Ovary (tissue), 9 donors: ENCODE data around the gene ADAMTS10. TPM values are rescaled to one million over a fixed set of nuclear protein-coding genes. Genes with fewer than 3 reads are reported as not detected.

ENCODE experiments used
- DNase-seq, 5 donors: peaks; one replicate each; pipeline ENCODE4 v3.0.0-alpha.2; 2019 to 2020
- H3K27ac ChIP-seq, 2 donors: fragments of 200-600 bp; one replicate each; pipeline versions ENCODE4 v1.5.1 to v1.8.0; 2019 to 2022
- H3K27me3 ChIP-seq: fragments of 200-600 bp; one replicate; pipeline ENCODE4 v1.8.0; 2022
- H3K36me3 ChIP-seq: fragments of 200-600 bp; sonication (generic); one replicate; pipeline ENCODE4 v1.5.1; 2019
- H3K4me1 ChIP-seq: one replicate; pipeline ENCODE4 v1.8.1; 2013; ENCODE audit warnings: mild to moderate bottlenecking, moderate library complexity; ENCODE audit not compliant: insufficient read depth
- H3K4me3 ChIP-seq: fragments of 200-600 bp; sonication (generic); one replicate; pipeline ENCODE4 v1.5.1; 2017
- H3K9me3 ChIP-seq, 2 donors: fragments of 200-600 bp in 1 of 2; sonication (generic) in 1 of 2; one replicate each; pipeline versions ENCODE4 v1.5.1 to v1.8.1; 2013 to 2019; ENCODE audit warnings: mild to moderate bottlenecking in 1 of 2, moderate library complexity in 1 of 2
- CTCF ChIP-seq, 3 donors: fragments of 450-650 bp in 2 of 3; fragments of 200-600 bp in 1 of 3; IDR thresholded peaks; one replicate each; pipeline versions ENCODE4 v1.5.1 to v1.8.0; 2016 to 2022; ENCODE audit warnings: antibody characterized with exemption in 3 of 3, mild to moderate bottlenecking in 1 of 3
- EP300 ChIP-seq: sonication (generic); formaldehyde crosslinking; IDR thresholded peaks from one replicate; pipeline ENCODE4 v1.6.1; 2017; ENCODE audit warnings: antibody characterized with exemption
- POLR2A ChIP-seq: fragments of 450-650 bp; IDR thresholded peaks from one replicate; pipeline ENCODE4 v1.6.1; 2017; ENCODE audit warnings: antibody characterized with exemption, mild to moderate bottlenecking, moderate library complexity
- WGBS, 3 donors: extraction: QIAGEN DNeasy Blood & Tissue Kit in 1 of 3; methylation state at CpG; one replicate each; pipeline versions ENCODE4 v1.1.5 to v1.1.7; 2013 to 2017; 5-methylcytosine and 5-hydroxymethylcytosine counted together
- intact Hi-C, 4 donors: fragments of 100-400 bp; cut with DNase I; formaldehyde crosslinking; loops; one replicate each; pipeline versions ENCODE4 v1.11.0 to v1.15.1; 2022 to 2023
- polyA plus RNA-seq, 2 donors: library from polyadenylated mRNA; stranded (reverse); fragments of 200-250 nt in 1 of 2; fragments of 350-450 nt in 1 of 2; fragmentation: Illumina TruSeq in 1 of 2; extraction: RNeasy Lipid Tissue Mini Kit (QIAGEN cat#74804) in 1 of 2; gene quantifications; one replicate each; pipeline ENCODE4 v1.2.3, GENCODE V29; 2013 to 2014
- total RNA-seq, 7 donors: library from RNA; depleted of rRNA in 2 of 7; stranded (reverse); fragments of >200 nt in 2 of 7; fragmentation: NEBNext Ultra II Directional in 3 of 7; extraction: Animal tissue kit (Norgen Biotek cat#: 25700) in 3 of 7; gene quantifications; one replicate each; pipeline versions ENCODE4 v1.1.0 to v1.2.4, GENCODE V29; 2016 to 2023
- donor health status: DM: no; HTN: no; CAD: no; lungs with moderate emphysema.
- donor health status: DM: no; HTN: no; CAD: no.
- donor health status: Bipolar disorder and iron deficiency.
- donor health status: DM: yes; HTN: yes; CAD: no.
- donor health status: DM: no; HTN: no; CAD: no.
- donor health status: DM: yes; HTN: yes; CAD: no.

The ADAMTS10 gene
- total and polyA plus RNA-seq, 9 donors, result 6.2 to 49.3 (median 37.4) TPM

GRCh38 chr19:8607386-8607785 is 3.1 kb downstream of the ADAMTS10 start:
- intact Hi-C loops, result no loop called here
- peaks cover 12% of the 10 kb centered on the region for H3K4me1 ChIP-seq
- DNase-seq, result no peak
- no peaks in the 10 kb centered on the region for H3K36me3 ChIP-seq
- WGBS, 3 donors, result 41 to 55% (median 49%) methylated on average over 4 of the region's 4 CpGs
- no peaks in the 10 kb centered on the region for H3K9me3 ChIP-seq
- H3K4me3 ChIP-seq, result no peak overlapping the region
- H3K27ac ChIP-seq, result no peak overlapping the region
- H3K27me3 ChIP-seq, result no peaks in the 10 kb centered on the region
- TF ChIP-seq EP300 (no peak), POLR2A (no peak), CTCF (IDR thresholded peaks at IDR 0.05) (no peak)

- DNase-seq, result no peak
- H3K9me3 ChIP-seq, result no peaks in the 10 kb centered on the region
- peaks cover 8% of the 10 kb centered on the region for H3K4me1 ChIP-seq
- intact Hi-C loops, result no loop called here
- TF ChIP-seq POLR2A (no peak), EP300 (no peak), CTCF (IDR thresholded peaks at IDR 0.05) (no peak)
- no peak overlapping the region for H3K27ac ChIP-seq
- no peaks in the 10 kb centered on the region for H3K27me3 ChIP-seq
- WGBS, 3 donors, result 95 to 99% (median 96%) methylated on average over 17 of the region's 17 CpGs
- no peak overlapping the region for H3K4me3 ChIP-seq
- H3K36me3 ChIP-seq, result no peaks in the 10 kb centered on the region
Observed at GRCh38 chr19:8605514-8605913, 5.0 kb downstream of the ADAMTS10 start.

- TF ChIP-seq POLR2A (no peak), EP300 (no peak), CTCF (IDR thresholded peaks at IDR 0.05) (no peak)
- H3K4me1 ChIP-seq, result no peaks in the 10 kb centered on the region
- H3K36me3 ChIP-seq, result no peaks in the 10 kb centered on the region
- intact Hi-C loops, result no loop called here
- no peaks in the 10 kb centered on the region for H3K9me3 ChIP-seq
- H3K4me3 ChIP-seq, result no peak overlapping the region
- no peaks in the 10 kb centered on the region for H3K27me3 ChIP-seq
- no peak for DNase-seq
- 81 to 95% (median 94%) methylated on average over 5 of the region's 5 CpGs for WGBS, 3 donors
- no peak overlapping the region for H3K27ac ChIP-seq
Observed at GRCh38 chr19:8601796-8602195, 8.7 kb downstream of the ADAMTS10 start.

DNA sequence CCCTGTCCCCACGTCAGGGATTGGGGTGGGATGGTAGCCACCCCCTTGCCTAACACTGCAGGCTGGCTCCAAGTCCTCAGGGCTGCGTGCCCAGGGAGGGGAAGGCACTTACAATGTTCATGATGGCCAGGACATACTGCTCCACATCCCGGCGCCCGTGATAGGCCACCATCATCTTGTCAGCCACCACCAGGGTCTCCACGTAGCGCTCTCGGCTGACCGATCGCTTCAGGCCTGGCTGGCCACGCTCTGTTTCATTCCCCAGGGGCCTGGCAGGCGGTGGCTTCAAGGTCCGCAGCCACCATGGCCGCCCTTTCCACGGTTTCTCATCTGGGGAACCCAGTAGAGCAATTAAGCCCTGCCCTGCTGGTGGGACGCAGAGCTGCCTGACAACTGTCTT is 9.7 kb downstream of the ADAMTS10 start:
- Histone ChIP-seq H3K4me1 (no peaks in the 10 kb centered on the region), H3K27me3 (no peaks in the 10 kb centered on the region), H3K27ac (no peak overlapping the region), H3K9me3 (no peaks in the 10 kb centered on the region), H3K36me3 (no peaks in the 10 kb centered on the region), H3K4me3 (no peak overlapping the region)
- intact Hi-C loops, result no loop called here
- DNase-seq, result no peak
- WGBS, 3 donors, result 96 to 99% (median 96%) methylated on average over 14 to 16 of the region's 16 CpGs
- no peak for TF ChIP-seq CTCF (IDR thresholded peaks at IDR 0.05)
- TF ChIP-seq POLR2A, result no peak
- no peak for TF ChIP-seq EP300

- Histone ChIP-seq H3K36me3 (no peaks in the 10 kb centered on the region), H3K27me3 (no peaks in the 10 kb centered on the region), H3K27ac (no peak overlapping the region), H3K9me3 (no peaks in the 10 kb centered on the region), H3K4me3 (no peak overlapping the region), H3K4me1 (no peaks in the 10 kb centered on the region)
- WGBS, 3 donors, result 95 to 98% (median 96%) methylated on average over 2 of the region's 2 CpGs
- intact Hi-C loops, result no loop called here
- no peak for DNase-seq
- TF ChIP-seq EP300 (no peak), POLR2A (no peak), CTCF (IDR thresholded peaks at IDR 0.05) (no peak)
Observed at GRCh38 chr19:8600064-8600463, 10.5 kb downstream of the ADAMTS10 start.
